ENCODE measurements around the gene ZNF385C.

ZNF385C gene

DNA sequence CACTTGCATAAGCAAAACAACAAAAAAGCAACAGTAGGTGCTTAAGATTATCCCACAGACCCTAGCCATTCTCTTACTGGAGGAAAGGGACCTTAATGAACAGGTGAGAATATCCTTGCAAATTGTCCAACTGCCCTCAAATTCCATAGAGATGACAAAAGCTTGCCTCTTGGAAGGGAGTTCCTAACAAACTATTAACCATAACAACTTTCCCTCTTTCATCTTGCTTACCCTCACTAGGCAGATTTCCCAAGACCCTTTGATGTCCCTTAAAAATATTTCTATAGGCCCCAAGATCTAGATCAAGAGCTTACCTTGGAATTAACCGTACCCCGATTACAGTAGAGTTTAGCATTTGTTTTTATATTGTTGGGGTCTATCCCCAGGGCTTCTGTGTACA is 109.9 kb downstream of the ZNF385C start:
- no peak for DNase-seq (ENCODE audit: low read depth)

DNA sequence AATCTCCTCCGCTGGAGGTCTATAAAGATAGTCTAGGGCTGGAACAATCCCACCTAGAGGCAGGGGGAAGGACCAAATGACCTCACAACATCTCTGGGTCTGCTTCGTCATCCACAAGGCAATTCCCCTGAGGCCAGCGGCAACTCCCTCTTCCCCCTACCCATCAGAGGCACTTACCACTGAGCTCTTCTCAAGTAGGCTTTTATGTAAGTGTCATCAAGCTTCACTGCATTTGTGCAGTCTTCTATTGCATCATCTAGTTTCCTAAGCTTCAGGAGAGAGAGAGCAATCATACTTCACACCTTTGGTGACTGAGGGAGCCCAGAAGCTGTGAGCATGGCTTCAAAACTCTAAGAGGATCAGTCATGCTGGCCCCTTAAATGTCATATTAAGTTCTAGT is 110.6 kb downstream of the ZNF385C start:
- DNase-seq (ENCODE audit: low read depth), result no peak

DNA sequence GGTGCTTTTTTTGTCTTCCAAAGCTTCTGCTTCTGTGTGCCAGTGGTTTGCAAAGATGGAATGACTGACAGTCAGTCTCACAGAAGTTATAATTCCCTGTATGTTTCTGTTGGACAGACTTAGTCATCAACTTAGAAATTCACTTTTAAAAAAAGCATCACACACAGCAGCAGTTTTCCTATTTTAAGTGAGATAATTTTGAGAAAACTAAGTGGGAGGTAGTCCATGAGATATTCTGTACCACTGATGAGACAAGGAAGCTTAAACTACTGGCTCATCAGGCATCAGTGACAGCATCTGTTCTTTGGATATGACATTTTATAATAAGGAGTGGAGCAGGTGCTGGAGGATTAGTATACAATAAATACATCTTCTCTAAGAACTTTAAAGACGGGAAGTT is 111.6 kb downstream of the ZNF385C start:
- DNase-seq (ENCODE audit: low read depth), result no peak

DNA sequence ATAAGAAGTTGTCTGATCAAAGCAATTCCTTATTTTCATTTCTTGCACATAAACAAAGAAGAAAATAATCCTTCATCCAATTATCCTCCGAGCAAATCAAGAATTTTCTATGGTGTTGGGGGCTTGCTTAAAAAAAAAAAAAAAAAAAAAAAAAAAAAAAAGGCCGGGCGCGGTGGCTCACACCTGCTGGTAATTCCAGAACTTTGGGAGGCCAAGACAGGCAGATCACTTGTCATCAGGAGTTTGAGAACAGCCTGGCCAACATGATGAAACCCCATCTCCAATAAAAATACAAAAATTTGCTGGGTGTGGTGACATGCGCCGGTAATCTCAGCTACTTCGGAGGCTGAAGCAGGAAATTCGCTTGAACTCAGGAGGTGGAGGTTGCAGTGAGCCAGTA is 112.4 kb downstream of the ZNF385C start:
- no peak for DNase-seq (ENCODE audit: low read depth)

DNA sequence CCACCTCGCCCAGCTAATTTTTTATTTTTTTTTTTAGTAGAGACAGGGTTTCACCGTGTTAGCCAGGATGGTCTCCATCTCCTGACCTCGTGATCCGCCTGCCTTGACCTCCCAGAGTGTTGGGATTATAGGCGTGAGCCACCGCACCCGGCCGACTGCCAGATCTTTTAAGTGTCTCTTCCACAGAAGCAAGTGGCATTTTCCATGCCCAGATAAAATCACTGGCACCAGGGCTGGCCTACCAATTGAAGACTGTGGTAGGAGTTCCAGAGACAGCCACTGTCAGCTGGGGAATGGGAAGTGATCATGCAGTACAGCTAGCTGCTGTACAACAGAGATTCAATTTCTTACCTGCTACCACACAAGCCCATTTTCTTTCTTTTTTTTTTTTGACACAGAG is 113.8 kb downstream of the ZNF385C start:
- no peak for DNase-seq (ENCODE audit: low read depth)

DNA sequence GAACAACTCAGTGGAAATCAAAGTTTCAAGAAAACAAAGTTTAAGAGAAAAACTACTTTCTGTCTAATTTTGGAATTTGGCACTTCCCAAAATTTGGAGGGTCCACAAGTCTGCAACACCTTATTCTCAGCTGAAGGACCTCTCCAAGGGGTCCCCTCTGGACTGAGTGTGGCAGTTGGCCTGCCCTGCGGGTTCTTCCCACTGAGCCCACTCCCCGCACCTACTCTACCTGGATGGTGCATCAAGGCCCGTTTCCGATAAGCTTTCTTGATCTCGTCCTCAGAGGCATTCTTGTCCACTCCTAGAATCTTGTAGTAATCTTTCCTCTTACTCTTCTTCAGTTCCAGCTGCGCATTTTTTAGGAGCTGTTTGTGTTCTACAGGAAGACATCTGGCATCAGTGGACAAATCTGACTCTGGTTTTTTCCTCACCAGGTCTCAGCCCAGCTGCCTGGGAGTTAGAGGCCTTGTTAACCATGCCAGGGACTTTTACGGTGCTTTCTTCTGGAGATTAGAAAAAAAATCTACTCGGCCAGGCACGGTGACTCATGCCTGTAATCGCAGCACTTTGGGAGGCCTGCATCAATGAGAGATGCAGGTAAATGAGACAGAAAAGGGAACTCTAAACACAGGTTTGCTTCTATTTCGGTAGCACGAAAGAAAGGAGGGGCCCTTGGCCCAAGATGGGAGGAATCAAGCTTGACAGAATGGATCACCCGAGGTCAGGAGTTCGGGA is 116.1 kb downstream of the ZNF385C start:
- no peak for DNase-seq (ENCODE audit: low read depth)

DNA sequence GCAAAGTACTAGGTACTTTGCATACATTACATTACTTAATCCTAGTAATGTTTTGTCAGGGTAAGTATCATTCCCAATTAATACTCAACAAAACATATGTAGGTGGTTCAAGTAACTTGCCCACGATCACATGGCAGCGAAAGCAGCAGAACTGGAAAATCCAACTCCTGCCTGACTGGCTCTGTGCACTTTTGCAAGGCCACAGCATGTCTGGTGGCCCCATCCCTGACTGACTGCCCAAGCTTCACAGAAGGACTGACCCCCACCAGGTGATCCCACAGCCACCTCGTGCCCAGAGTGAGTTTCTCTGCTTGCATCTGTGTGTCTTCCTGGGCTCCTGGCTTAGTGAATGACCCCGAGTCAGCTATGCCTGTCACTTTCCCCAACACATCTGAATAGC is 120.3 kb downstream of the ZNF385C start:
- DNase-seq (ENCODE audit: low read depth), result no peak

DNA sequence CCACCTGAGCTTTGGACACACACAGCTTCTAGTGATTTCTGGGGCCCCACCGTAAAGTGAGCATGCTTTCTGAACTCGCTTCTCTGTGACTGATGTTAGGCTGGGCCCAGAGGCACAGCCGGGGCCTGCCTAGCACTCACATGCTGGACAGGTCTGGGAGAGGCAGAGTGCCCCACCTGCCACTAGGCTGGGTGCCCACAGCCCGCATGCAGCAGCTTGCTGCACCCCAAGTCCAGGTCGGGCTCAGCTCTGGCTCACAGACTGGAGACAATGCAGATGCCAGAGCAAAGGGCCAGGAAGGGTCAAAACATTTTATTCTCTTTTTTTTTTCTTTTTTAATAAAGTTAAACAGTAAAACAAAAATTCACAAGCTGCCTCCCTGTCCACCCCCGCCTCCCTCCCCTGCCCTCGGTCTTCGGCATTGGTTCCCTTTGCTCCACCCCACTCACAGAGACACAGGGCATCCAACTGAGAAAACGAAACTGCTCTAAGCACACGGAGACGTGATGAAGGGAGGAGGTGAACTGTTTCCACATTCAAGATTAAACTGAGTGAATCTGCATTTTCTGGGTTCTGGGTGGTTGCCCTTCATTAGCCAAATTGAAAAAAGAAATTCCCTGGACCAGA is 122.0 kb downstream of the ZNF385C start:
- no peak for DNase-seq (ENCODE audit: low read depth)

Data from stimulated activated CD8-positive, alpha-beta memory T cell treated with anti-CD3 and anti-CD28 coated beads, Interleukin-15, amount 100 ng/mL, for 1 hour (primary cell).